ENCODE measurements around the gene SERPINA5. TPM values are rescaled to one million over a fixed set of nuclear protein-coding genes. Genes with fewer than 3 reads are reported as not detected.

SERPINA5 gene
- total and polyA plus RNA-seq, 9 donors: 0.05 to 1.2 (median 0.29) TPM; not detected in 2

GRCh38 chr14:94542111-94542810, 39.0 kb upstream of the SERPINA5 start:
- Histone ChIP-seq H3K9me3 (replicated peaks; ENCODE audit: control insufficient read depth, low read depth, low read length) (no peaks in the 10 kb centered on the region), H3K27ac (ENCODE audit: low read length) (no peak overlapping the region), H3K4me3 (ENCODE audit: low read length) (no peak overlapping the region), H3K36me3 (ENCODE audit: control insufficient read depth, insufficient read depth, low read length) (no peaks in the 10 kb centered on the region), H3K4me1 (ENCODE audit: control insufficient read depth, insufficient read depth, low read length) (peaks cover 7% of the 10 kb centered on the region), H3K27me3 (ENCODE audit: control insufficient read depth, insufficient read depth, low read length) (peaks cover 5% of the 10 kb centered on the region)
- WGBS (ENCODE audit: insufficient coverage): 59% methylated on average over 11 of the region's 12 CpGs
- DNase-seq: no peak

- 70% methylated on average over 3 of the region's 9 CpGs for WGBS (ENCODE audit: insufficient coverage)
- Histone ChIP-seq H3K4me1 (ENCODE audit: control insufficient read depth, insufficient read depth, low read length) (peaks cover 7% of the 10 kb centered on the region), H3K4me3 (ENCODE audit: low read length) (no peak overlapping the region), H3K36me3 (ENCODE audit: control insufficient read depth, insufficient read depth, low read length) (no peaks in the 10 kb centered on the region), H3K27me3 (ENCODE audit: control insufficient read depth, insufficient read depth, low read length) (peaks cover 5% of the 10 kb centered on the region), H3K9me3 (replicated peaks; ENCODE audit: control insufficient read depth, low read depth, low read length) (no peaks in the 10 kb centered on the region), H3K27ac (ENCODE audit: low read length) (no peak overlapping the region)
- DNase-seq: no peak
Measured at GRCh38 chr14:94542811-94543440, 38.3 kb upstream of the SERPINA5 start.

- H3K4me3 ChIP-seq (ENCODE audit: low read length): no peak overlapping the region
- H3K36me3 ChIP-seq (ENCODE audit: control insufficient read depth, insufficient read depth, low read length): no peaks in the 10 kb centered on the region
- no peak overlapping the region for H3K27ac ChIP-seq (ENCODE audit: low read length)
- no peak for DNase-seq
- WGBS (ENCODE audit: insufficient coverage): 59% methylated on average over 7 of the region's 15 CpGs
- H3K27me3 ChIP-seq (ENCODE audit: control insufficient read depth, insufficient read depth, low read length): peaks cover 5% of the 10 kb centered on the region
- H3K9me3 ChIP-seq (replicated peaks; ENCODE audit: control insufficient read depth, low read depth, low read length): no peaks in the 10 kb centered on the region
- peaks cover 7% of the 10 kb centered on the region for H3K4me1 ChIP-seq (ENCODE audit: control insufficient read depth, insufficient read depth, low read length)
Measured at GRCh38 chr14:94543449-94544124, 37.6 kb upstream of the SERPINA5 start.

GRCh38 chr14:94544726-94545125, 36.5 kb upstream of the SERPINA5 start:
- Histone ChIP-seq H3K27me3 (ENCODE audit: control insufficient read depth, insufficient read depth, low read length) (peaks cover 8% of the 10 kb centered on the region), H3K4me1 (ENCODE audit: control insufficient read depth, insufficient read depth, low read length) (peaks cover 7% of the 10 kb centered on the region), H3K4me3 (ENCODE audit: low read length) (no peak overlapping the region), H3K36me3 (ENCODE audit: control insufficient read depth, insufficient read depth, low read length) (no peaks in the 10 kb centered on the region), H3K9me3 (replicated peaks; ENCODE audit: control insufficient read depth, low read depth, low read length) (no peaks in the 10 kb centered on the region), H3K27ac (ENCODE audit: low read length) (no peak overlapping the region)
- no peak for DNase-seq
- 61% methylated on average over 4 of the region's 7 CpGs for WGBS (ENCODE audit: insufficient coverage)

- Histone ChIP-seq H3K27me3 (ENCODE audit: control insufficient read depth, insufficient read depth, low read length) (peaks cover 14% of the 10 kb centered on the region), H3K27ac (ENCODE audit: low read length) (no peak overlapping the region), H3K4me3 (ENCODE audit: low read length) (no peak overlapping the region), H3K36me3 (ENCODE audit: control insufficient read depth, insufficient read depth, low read length) (no peaks in the 10 kb centered on the region), H3K9me3 (replicated peaks; ENCODE audit: control insufficient read depth, low read depth, low read length) (no peaks in the 10 kb centered on the region), H3K4me1 (ENCODE audit: control insufficient read depth, insufficient read depth, low read length) (peaks cover 2% of the 10 kb centered on the region)
- no peak for DNase-seq
- 55% methylated on average over 9 of the region's 15 CpGs for WGBS (ENCODE audit: insufficient coverage)
Measured at GRCh38 chr14:94545131-94545841, 35.9 kb upstream of the SERPINA5 start.

- no peak overlapping the region for H3K27ac ChIP-seq (ENCODE audit: low read length)
- H3K9me3 ChIP-seq (replicated peaks; ENCODE audit: control insufficient read depth, low read depth, low read length): no peaks in the 10 kb centered on the region
- WGBS (ENCODE audit: insufficient coverage): 88% methylated on average over 5 of the region's 8 CpGs
- peaks cover 14% of the 10 kb centered on the region for H3K27me3 ChIP-seq (ENCODE audit: control insufficient read depth, insufficient read depth, low read length)
- no peaks in the 10 kb centered on the region for H3K4me1 ChIP-seq (ENCODE audit: control insufficient read depth, insufficient read depth, low read length)
- no peak for DNase-seq
- no peaks in the 10 kb centered on the region for H3K36me3 ChIP-seq (ENCODE audit: control insufficient read depth, insufficient read depth, low read length)
- H3K4me3 ChIP-seq (ENCODE audit: low read length): no peak overlapping the region
Measured at GRCh38 chr14:94547151-94547680, 34.0 kb upstream of the SERPINA5 start.

GRCh38 chr14:94547726-94548125, 33.5 kb upstream of the SERPINA5 start:
- no CpG with 5 or more reads among the region's 4 CpGs for WGBS (ENCODE audit: insufficient coverage)
- Histone ChIP-seq H3K36me3 (ENCODE audit: control insufficient read depth, insufficient read depth, low read length) (no peaks in the 10 kb centered on the region), H3K27ac (ENCODE audit: low read length) (no peak overlapping the region), H3K9me3 (replicated peaks; ENCODE audit: control insufficient read depth, low read depth, low read length) (no peaks in the 10 kb centered on the region), H3K4me1 (ENCODE audit: control insufficient read depth, insufficient read depth, low read length) (no peaks in the 10 kb centered on the region), H3K27me3 (ENCODE audit: control insufficient read depth, insufficient read depth, low read length) (peaks cover 14% of the 10 kb centered on the region), H3K4me3 (ENCODE audit: low read length) (no peak overlapping the region)
- no peak for DNase-seq

GRCh38 chr14:94548131-94548998, 32.9 kb upstream of the SERPINA5 start:
- peaks cover 14% of the 10 kb centered on the region for H3K27me3 ChIP-seq (ENCODE audit: control insufficient read depth, insufficient read depth, low read length)
- no peak for DNase-seq
- WGBS (ENCODE audit: insufficient coverage): 91% methylated on average over 9 of the region's 14 CpGs

More at GRCh38 chr14:94548131-94548998, 32.9 kb upstream of the SERPINA5 start:
- Histone ChIP-seq H3K4me3 (ENCODE audit: low read length) (no peak overlapping the region), H3K4me1 (ENCODE audit: control insufficient read depth, insufficient read depth, low read length) (no peaks in the 10 kb centered on the region), H3K27ac (ENCODE audit: low read length) (no peak overlapping the region), H3K36me3 (ENCODE audit: control insufficient read depth, insufficient read depth, low read length) (no peaks in the 10 kb centered on the region), H3K9me3 (replicated peaks; ENCODE audit: control insufficient read depth, low read depth, low read length) (no peaks in the 10 kb centered on the region)
